Activated CD4-positive, alpha-beta T cell treated with anti-CD3 and anti-CD28 coated beads, Interleukin-2, Interleukin-4, amounts not matched to agents 100 ng/mL and 50 ng/mL, durations not matched to agents 16 hours and 8 hours (primary cell): ENCODE measurements around the gene THSD4.

ENCODE experiments used
- DNase-seq: peaks from one replicate; pipeline ENCODE4 v3.0.0-alpha.2; 2020; ENCODE audit warnings: low spot score

Gene THSD4

DNA sequence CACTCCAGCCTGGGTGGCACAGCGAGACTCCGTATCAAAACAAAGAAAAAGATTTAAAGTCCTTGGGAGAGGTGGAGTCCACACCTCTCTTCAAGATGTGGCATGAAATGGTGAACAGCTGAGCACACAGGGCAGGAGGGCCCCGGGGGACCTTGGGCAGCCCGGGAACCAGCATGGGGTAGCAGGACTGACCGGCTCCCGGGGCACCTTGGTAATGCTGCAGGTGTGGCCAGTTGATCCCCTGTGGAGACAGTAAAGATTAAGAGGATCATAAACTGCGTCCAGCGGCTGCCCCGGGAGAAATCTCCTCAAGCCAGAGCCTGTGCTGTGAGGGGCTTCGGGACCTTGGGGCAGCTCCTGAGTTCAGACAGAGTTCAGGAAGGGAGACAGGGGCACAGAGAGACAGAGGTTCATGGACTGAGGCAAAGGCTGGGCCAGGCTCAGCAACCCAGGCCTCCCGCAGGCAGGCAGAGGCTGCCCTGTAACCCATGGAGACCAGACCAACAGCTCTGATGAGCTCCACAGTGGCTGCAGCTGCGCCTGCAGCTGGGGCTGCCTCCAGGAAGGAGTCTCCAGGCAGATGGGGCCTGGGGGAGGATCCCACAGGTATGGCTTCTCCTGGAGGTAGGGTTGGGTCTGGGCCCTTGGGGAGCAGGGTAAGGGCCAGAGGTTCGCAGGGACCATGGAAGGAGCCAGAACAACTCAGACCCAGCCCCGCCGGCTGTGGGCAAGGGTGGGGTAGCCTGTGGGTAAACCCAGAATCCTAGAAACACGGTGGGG lies 695.2 kb downstream of the THSD4 start, which contains the start of gene NR2E3:
TSS of gene NR2E3 (plus strand) at position 299 of the 780 bp plus-strand sequence. CDS start at position 489, 190 bp downstream.
- no peak for DNase-seq

DNA sequence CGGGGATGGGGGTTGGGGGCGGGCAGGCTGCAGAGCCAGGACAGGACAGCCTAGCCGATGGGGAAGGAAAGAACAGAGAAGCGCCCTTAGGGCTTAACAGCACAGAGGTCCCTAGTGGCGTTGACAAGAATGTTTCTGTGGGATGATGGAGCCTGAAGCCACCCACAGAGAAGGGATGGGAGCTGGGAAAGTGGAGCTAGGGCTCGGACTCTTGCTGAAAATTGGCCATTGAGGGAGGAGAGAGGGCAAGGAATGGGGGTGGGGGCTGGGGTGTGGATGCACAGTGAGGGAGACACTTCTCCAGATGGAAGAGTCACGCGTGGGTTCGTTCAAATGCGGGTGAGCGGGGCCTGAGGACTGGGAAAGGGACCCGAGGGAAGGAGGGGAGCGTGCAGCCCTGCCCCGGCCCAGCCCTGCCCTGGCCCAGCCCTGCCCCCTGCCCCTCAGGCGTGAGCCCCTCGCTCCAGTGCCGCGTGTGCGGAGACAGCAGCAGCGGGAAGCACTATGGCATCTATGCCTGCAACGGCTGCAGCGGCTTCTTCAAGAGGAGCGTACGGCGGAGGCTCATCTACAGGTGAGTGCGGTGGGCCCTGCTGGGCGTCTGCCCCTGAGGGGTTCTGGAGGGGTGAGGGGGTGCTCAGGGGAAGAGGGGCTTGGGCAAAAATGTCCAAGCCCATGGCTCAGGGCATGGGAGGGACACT lies 695.9 kb downstream of the THSD4 start:
- no peak for DNase-seq

DNA sequence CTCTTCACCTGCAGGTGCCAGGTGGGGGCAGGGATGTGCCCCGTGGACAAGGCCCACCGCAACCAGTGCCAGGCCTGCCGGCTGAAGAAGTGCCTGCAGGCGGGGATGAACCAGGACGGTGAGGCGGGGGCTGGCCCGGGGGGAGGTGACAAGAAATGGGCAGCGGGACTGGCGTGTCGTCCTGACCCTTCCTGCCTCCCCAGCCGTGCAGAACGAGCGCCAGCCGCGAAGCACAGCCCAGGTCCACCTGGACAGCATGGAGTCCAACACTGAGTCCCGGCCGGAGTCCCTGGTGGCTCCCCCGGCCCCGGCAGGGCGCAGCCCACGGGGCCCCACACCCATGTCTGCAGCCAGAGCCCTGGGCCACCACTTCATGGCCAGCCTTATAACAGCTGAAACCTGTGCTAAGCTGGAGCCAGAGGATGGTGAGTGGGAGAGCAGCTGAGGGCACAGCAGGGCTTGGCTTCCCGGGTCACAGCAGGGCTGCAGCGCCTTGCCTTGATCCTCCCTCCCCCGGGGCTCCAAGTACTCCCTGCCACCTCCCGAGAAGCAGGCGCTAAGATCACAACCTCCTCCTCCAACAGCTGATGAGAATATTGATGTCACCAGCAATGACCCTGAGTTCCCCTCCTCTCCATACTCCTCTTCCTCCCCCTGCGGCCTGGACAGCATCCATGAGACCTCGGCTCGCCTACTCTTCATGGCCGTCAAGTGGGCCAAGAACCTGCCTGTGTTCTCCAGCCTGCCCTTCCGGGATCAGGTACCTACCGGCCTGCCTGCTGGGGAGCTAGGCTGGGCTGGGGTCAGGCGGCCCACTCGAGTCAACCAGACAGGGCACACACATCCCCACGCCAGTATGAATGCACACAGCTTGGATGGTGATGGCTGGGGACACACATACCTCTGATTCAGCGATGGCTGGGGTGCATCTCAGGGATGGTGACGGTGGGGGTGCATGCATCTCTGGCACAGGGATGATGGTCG lies 696.8 kb downstream of the THSD4 start:
- DNase-seq: no peak

DNA sequence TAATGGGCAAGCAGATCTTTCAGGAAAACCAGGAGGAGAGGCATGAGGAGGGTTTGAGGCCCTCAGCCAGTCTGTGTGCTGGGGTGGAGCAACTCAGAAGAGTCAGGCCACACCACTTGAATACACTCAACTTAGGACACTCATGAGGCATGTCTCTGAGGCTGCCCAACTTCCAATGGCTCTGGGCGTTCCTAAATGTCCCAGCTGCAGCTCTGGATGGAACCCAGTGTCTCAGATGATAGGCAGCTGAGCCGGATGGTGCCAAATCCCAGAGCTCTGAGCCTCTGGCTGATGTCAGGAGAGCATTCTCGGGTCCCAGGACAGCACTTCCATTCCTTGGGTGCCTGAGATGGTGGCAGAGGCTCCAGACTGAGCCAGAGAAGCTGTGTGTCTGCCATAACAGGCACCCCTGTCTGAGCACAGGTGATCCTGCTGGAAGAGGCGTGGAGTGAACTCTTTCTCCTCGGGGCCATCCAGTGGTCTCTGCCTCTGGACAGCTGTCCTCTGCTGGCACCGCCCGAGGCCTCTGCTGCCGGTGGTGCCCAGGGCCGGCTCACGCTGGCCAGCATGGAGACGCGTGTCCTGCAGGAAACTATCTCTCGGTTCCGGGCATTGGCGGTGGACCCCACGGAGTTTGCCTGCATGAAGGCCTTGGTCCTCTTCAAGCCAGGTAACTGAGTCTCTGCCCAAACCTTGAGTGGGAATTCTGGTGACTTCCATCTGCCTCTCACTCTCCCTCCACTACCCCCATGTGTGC lies 697.9 kb downstream of the THSD4 start:
- DNase-seq: no peak

DNA sequence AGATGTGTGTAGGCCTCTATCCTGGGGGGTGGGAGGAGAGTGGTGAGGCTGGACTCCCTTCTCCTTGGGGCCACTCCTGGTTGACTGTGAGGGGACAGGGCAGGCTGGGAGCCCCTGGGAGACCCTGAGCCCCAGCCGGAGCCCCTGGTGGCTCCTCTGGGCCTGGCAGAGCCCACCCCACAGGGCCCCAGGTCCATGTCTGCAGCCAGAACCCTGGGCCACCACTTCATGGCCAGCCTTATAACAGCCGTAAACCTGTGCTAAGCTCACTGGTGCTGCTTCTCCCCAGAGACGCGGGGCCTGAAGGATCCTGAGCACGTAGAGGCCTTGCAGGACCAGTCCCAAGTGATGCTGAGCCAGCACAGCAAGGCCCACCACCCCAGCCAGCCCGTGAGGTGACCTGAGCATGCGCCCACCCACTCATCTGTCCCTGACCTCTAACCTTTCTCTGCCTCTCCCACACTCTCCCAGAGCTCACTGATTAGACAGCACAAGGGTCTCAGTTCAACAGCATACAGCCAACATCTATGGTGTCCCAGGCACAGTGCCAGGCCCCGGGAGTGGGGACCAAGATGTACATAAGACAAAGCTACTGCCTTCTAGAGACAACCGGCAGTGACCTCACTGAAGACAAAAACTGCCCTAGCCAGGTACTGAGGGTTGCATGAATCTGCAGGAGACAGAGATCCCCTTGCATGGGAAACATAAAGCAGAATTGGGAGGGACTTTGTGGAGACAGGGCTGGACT lies 698.6 kb downstream of the THSD4 start:
- DNase-seq: no peak

DNA sequence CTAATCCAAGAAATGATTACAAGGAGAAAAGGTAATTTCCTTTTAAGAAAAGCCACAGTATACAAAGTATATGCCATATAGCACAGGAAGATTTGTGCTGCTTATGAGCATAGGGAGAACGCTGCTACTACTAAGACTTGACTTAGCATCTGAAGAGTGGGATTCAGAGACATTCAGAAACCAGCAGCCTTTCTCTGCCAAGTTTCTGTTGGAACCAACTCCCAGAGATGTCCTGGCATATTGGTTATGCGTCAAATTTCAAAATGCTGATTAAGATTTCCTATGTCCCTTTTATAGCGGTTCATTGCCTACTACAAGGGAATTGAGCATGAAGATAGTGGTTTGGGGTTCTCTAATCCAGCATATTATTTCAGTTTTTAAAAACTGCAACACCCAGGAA lies 700.0 kb downstream of the THSD4 start:
- DNase-seq: no peak

DNA sequence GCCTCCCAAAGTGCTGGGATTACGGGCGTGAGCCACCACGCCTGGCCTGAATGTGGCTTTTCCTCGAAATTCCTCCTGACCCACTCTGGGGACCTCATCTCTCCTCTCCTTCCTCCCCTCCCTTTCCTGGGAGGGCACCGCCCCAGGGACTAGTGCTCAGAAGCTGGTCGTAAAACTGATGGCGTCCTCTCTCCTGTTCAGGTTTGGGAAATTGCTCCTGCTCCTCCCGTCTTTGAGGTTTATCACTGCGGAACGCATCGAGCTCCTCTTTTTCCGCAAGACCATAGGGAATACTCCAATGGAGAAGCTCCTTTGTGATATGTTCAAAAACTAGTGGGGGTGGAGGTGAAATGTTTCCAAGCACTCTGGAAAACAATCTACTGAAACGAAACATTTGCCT lies 702.1 kb downstream of the THSD4 start:
- DNase-seq: no peak

DNA sequence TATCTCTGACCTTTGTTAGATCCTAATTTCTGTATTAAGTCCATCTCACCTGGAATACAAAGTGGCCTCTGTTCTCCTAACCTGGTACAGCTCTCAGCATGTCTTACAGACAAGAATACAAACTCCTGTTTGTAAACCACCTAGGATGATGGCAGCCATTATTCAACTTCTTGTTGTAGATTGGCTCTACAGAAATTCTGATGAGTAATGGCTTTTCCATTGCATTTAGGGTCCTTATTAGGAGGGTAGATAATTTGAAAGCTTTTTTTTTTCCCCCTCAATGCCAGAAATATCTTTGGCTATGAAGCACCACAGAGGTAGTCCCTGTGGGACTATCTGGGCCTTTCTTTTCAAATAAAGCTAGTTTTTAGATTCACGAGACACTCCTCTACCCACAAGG lies 704.9 kb downstream of the THSD4 start:
- no peak for DNase-seq

DNA sequence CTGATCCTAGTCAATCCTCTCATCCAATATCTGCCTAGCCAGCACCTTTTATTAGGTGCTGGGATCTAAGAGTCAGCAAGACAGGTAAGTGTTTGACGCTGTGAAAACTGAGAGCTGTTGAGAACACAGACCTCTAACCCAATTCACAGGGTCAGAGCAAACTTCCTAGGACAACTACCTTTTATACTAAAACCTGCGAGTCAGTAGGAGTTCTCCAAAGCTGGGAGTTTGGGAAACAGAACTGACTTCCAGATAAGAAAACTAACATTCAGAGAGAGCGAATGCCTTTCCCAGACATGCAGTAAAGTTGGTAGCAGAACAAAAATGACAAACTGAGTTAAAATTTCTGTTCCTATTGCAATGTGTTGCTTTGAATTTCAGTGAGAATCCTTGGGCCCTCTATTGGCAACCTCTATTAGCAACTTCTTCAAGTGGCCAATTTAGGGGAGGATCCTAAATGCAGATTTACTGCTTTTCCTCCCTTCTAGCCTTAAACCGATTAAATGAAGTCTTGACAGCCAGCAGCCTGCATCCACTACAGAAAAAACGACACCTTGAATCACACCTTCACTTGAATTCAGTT lies 706.4 kb downstream of the THSD4 start:
- no peak for DNase-seq

DNA sequence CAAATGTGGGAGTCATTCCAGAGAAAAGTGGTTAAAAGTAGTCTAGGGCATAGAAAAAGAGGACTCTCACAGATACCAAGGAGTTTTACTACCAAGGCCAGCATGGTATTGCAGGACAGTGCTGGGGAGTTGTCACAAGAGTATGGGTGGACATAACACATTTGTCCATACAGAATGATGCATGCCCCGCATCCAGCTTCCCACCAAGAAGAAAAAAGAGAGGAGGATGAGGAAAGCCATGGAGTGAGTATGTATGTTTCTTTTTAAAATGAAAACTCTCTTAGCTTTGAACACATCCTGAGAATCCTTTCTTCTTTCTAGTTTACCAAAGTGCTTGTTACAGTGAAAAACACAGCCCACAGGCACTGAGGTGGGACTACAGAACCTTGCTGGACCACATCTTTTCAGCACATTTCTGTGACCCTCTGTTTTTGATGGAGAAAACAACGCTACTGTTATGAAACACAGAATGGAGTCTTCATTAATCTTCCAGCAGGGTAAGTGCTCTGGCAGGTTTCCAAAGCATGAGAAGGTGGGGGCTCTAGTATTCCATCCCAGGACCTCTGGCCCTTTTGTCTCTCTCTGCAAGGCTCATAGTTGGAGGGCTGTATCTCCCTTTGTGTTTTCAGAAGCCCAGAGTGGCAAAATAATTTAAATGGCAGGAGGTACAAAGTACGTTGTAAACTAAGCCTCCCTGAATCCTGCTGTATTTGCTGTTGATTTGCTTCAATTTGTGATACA lies 707.8 kb downstream of the THSD4 start:
- DNase-seq: no peak

DNA sequence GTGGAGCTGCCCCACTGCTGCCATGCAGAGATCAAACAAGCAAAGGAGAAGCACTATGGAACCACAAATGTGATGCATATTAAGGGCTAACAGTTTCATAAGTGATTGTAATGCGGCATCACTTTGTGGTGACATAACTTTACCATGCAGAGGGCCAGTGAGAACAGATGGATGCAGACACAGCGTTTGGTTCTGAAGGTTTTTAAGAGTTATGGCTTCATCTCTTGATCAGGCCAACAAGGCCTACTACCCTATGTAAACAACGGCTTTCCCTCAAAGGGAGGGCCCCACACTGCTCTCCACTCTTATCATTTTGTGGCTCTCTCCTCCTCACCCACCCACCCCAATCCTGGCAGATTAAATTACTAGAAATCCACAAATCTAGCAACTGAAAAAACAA lies 708.5 kb downstream of the THSD4 start:
- no peak for DNase-seq

DNA sequence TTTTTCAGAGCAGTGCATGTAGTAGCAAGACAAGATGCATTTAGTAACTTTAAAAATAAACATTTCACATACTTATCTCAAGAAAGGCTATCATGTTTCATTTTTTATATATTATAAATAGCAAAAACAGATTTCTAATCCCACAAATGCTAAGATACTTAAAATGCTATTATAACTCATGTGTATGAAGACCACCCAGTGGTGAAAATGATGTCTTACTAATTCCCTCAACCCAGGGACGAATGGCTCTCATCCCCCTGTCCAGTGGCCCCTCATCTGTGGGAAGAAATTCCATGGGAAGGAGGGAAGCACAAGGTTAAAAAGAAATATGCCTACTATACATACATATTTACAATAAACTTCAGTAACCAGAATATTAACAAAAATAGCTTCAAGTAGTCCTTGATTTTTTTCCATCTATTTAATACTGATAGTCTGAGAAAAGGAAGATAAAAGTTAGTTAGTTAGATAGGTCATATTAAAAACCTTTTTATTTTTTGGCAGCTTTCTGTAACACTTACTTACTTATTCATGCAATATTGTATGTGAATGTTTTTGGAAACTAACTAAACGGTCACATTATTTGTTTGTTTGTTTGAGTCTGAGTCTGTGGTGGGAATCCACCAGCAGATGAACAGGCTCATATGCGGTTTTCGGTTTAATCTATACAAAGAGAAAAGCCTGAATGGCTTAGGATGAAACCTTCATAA lies 709.9 kb downstream of the THSD4 start:
- DNase-seq: no peak

DNA sequence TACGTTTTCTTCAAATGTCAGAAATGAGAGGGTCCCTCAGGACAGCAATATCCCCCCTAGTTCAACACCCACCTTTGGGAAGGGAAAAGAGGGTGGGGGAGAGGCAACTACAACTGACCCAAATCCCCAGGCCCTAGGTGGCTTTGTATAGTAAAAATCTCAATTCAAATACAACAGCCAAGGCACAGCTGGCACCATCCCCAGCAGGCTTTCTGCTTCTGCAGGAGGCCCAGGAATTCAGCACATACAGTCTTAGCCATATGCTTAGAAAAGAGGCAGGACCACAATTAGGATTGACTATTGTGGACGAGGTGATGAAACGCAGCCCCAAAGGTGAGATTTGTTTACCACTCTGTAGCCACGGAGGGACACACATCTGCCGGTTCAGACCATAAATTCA lies 710.9 kb downstream of the THSD4 start:
- no peak for DNase-seq

DNA sequence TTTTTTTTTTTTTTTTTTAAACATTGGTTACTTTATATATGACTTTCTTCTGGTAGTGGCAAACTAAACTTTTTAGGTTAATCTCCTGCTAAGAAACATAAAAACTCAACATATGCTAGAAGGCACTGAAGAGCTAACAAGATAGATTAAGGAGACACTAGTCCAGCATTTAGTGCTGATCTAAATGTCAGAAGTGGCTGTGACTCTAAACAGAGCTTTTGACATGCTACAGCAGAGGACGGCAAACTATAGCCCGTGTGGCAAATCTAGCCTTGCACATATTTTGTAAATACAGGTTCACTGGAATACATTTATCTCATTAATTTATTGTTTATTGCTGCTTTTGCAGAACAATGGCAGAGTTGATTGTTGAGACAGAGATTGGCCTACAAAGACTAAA lies 715.7 kb downstream of the THSD4 start:
- no peak for DNase-seq
